ENCODE results near the gene FHL1. TPM values are rescaled to one million over a fixed set of nuclear protein-coding genes. Genes with fewer than 3 reads are reported as not detected.

FHL1 gene
- total RNA-seq, 1 experiment from 2014 or later: 20.0 TPM

- POLR2A ChIA-PET: no interaction called here
- no peaks in the 10 kb centered on the region for H3K36me3 ChIP-seq (ENCODE audit: control insufficient read depth in 1 of 2, insufficient read depth in 2 of 2, low read length in 2 of 2)
- no peak overlapping the region for H3K4me3 ChIP-seq (replicated peaks in 1 of 2; ENCODE audit: low read depth in 1 of 2, low read length in 2 of 2)
- H3K4me2 ChIP-seq (ENCODE audit: low read length): no peak overlapping the region
- BruUV-seq (replicated peaks): no TSS peak
- no peak overlapping the region for H3K9ac ChIP-seq (ENCODE audit: low read length)
- H2AFZ ChIP-seq (ENCODE audit: low read depth, low read length, poor library complexity, severe bottlenecking): no peak overlapping the region
- intact Hi-C loops (cut with micrococcal nuclease): no loop called here
- DNase-seq (ENCODE audit: low read depth, low spot score) (no peak), ATAC-seq (no peak)
- H3K9me2 ChIP-seq (ENCODE audit: insufficient read depth): no peaks in the 10 kb centered on the region
- no peaks in the 10 kb centered on the region for H3K4me1 ChIP-seq (ENCODE audit: control insufficient read depth in 1 of 2, insufficient read depth in 2 of 2, low read length in 2 of 2)
- TF ChIP-seq SP1 (IDR thresholded peaks at IDR 0.05; ENCODE audit: low read depth) (no peak), ZBTB33 (IDR thresholded peaks at IDR 0.05; ENCODE audit: extremely low read depth, insufficient replicate concordance, low read length) (no peak), JUND (IDR thresholded peaks at IDR 0.05) (no peak), TCF7L2 (IDR thresholded peaks at IDR 0.05; ENCODE audit: borderline replicate concordance, extremely low read depth, insufficient read depth, insufficient read length) (no peak), CEBPB (IDR thresholded peaks at IDR 0.05; ENCODE audit: low read depth) (no peak), ELF1 (IDR thresholded peaks at IDR 0.05; ENCODE audit: borderline replicate concordance, low read depth) (no peak), POLR2A (IDR thresholded peaks at IDR 0.05; ENCODE audit: borderline replicate concordance, extremely low read depth, insufficient read depth, insufficient read length) (no peak), YY1 (IDR thresholded peaks at IDR 0.05; ENCODE audit: extremely low read depth, insufficient replicate concordance, low read depth, low read length) (no peak), EGR1 (IDR thresholded peaks at IDR 0.05; ENCODE audit: low read depth) (no peak), ZFX (IDR thresholded peaks at IDR 0.05) (no peak), EZH2 (IDR thresholded peaks at IDR 0.05) (no peak), MAX (IDR thresholded peaks at IDR 0.05) (no peak), EZH2phosphoT487 (IDR thresholded peaks at IDR 0.05; ENCODE audit: borderline replicate concordance) (no peak), RAD21 (IDR thresholded peaks at IDR 0.05; ENCODE audit: low read depth) (no peak)
- H3K9me3 ChIP-seq (ENCODE audit: control insufficient read depth in 1 of 2, insufficient read depth in 1 of 2, low read depth in 1 of 2, low read length in 2 of 2): no peaks in the 10 kb centered on the region
- H4K20me1 ChIP-seq (ENCODE audit: insufficient read depth): no peaks in the 10 kb centered on the region
- CTCF ChIA-PET: no interaction called here
- RAD21 ChIA-PET (ENCODE audit: low non-redundant PET in 1 of 2, low total read pairs in 2 of 2, uncharacterized antibody in 2 of 2, unreplicated experiment in 2 of 2): no interaction called here
- H3K27me3 ChIP-seq (ENCODE audit: insufficient read depth, low read length): no peaks in the 10 kb centered on the region
- H3K79me2 ChIP-seq (ENCODE audit: insufficient read depth, low read length): no peaks in the 10 kb centered on the region
- no peak overlapping the region for H3K27ac ChIP-seq (ENCODE audit: low read depth, low read length)
Observed at GRCh38 chrX:136115904-136116297, 31.4 kb upstream of the FHL1 start.
